ENCODE results near the gene HPGD.

DNA sequence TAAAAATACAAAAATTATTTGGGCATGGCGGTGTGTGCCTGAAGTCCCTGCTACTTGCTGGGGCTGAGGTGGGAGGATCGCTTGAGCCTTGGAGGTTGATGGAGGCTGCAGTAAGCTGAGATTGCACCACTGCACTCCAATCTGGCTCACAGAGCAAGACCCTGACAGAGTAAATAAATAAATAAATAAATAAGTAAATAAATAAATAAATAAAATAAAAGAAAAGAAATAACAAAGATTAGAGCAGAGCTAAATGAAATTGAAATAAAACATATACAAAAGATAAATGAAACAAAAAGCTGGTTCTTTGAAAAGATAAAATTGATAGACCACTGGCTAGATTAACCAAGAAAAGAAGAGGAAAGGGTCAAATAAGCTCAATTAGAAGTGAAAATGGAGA, 43.1 kb downstream of the HPGD start:
- no peak for TF ChIP-seq CTCF (IDR thresholded peaks at IDR 0.05)
- TF ChIP-seq POLR2A (IDR thresholded peaks at IDR 0.05): no peak

Measured in suprapubic skin (tissue), 3 donors.